HL-60 (cell line): ENCODE results near the gene SGPP2.

Experiments
- DNase-seq, 2 experiments: peaks; one replicate each; pipeline ENCODE4 v3.0.0-alpha.2; 2010 to 2020; ENCODE audit warnings: low read depth in 1 of 2, low spot score in 1 of 2
- H3K27ac ChIP-seq: fragments of 250-450 bp; sonication (Bioruptor Pico); replicated peaks from 2 replicates; pipeline ENCODE4 v1.5.1; 2020; ENCODE audit warnings: mild to moderate bottlenecking, moderate library complexity
- H3K27me3 ChIP-seq: fragments of 250-450 bp; sonication (Bioruptor Pico); 2 replicates; pipeline ENCODE4 v1.5.1; 2021; ENCODE audit warnings: mild to moderate bottlenecking, moderate library complexity; ENCODE audit not compliant: insufficient read depth, poor library complexity, severe bottlenecking
- H3K4me3 ChIP-seq: replicated peaks from 2 replicates; pipeline ENCODE4 v1.5.1; 2011; ENCODE audit warnings: mild to moderate bottlenecking, control low read depth, low read length; ENCODE audit not compliant: insufficient read depth
- CTCF ChIP-seq: IDR thresholded peaks from one replicate; pipeline ENCODE4 v1.5.1; 2011; ENCODE audit warnings: low read length, control low read depth, inconsistent platforms; ENCODE audit not compliant: insufficient read depth
- GABPA ChIP-seq: IDR thresholded peaks from 2 replicates; pipeline ENCODE4 v1.6.1; 2012; ENCODE audit warnings: low read depth
- POLR2AphosphoS5 ChIP-seq: IDR thresholded peaks from 2 replicates; pipeline ENCODE4 v1.6.1; 2012; ENCODE audit warnings: low read depth
- REST ChIP-seq: IDR thresholded peaks from 2 replicates; pipeline ENCODE4 v1.6.1; 2012; ENCODE audit warnings: low read depth; ENCODE audit not compliant: insufficient replicate concordance
- SPI1 ChIP-seq: IDR thresholded peaks from 2 replicates; pipeline ENCODE4 v1.6.1; 2012; ENCODE audit warnings: low read depth, mild to moderate bottlenecking, borderline replicate concordance

Gene SGPP2

GRCh38 chr2:222572751-222573174 is 148.4 kb downstream of the SGPP2 start:
- no peak for DNase-seq
- Histone ChIP-seq H3K4me3 (no peak overlapping the region), H3K27ac (no peak overlapping the region), H3K27me3 (no peaks in the 10 kb centered on the region)
- TF ChIP-seq REST, result no peak

DNA sequence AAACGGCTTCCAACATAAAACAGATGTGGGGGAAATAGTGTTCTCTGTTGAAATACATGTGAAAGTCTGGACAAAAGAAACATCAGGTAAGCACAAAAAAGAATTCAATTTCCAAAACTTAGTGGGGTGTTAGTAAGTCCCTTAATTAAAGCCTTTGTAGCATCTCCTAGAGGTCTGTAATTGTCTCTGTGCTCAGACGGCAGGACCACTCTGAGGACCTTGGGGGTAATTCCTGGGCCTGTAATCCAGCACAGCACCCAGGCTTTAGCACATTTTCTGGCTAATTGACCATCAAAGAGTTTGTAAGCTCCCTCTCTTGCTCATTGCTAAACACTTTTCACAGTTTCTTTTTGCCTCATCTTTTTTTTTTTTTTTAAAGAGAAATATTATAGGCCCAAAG is 151.3 kb downstream of the SGPP2 start:
- no peak for TF ChIP-seq POLR2AphosphoS5
- Histone ChIP-seq H3K4me3 (no peak overlapping the region), H3K27ac (no peak overlapping the region), H3K27me3 (no peaks in the 10 kb centered on the region)
- DNase-seq, result no peak

- H3K4me3 ChIP-seq, result no peak overlapping the region
- H3K27me3 ChIP-seq, result no peaks in the 10 kb centered on the region
- DNase-seq, result no peak
- TF ChIP-seq REST (no peak), CTCF (no peak), SPI1 (no peak), POLR2AphosphoS5 (no peak)
- no peak overlapping the region for H3K27ac ChIP-seq
Measured at GRCh38 chr2:222576171-222577081, 152.1 kb downstream of the SGPP2 start.

GRCh38 chr2:222577341-222577740 is 153.0 kb downstream of the SGPP2 start:
- TF ChIP-seq POLR2AphosphoS5 (no peak), REST (no peak), GABPA (no peak), CTCF (no peak), SPI1 (no peak)
- no peaks in the 10 kb centered on the region for H3K27me3 ChIP-seq
- no peak overlapping the region for H3K27ac ChIP-seq
- DNase-seq, result no peak
- no peak overlapping the region for H3K4me3 ChIP-seq
